Raji (cell line): Measurements from ENCODE around the gene ARVCF.

Experiments
- POLR2A ChIP-seq: IDR thresholded peaks from 2 replicates; pipeline ENCODE4 v1.6.1; 2011; ENCODE audit warnings: low read depth, low read length, control low read depth; ENCODE audit not compliant: insufficient read depth

ARVCF gene

DNA sequence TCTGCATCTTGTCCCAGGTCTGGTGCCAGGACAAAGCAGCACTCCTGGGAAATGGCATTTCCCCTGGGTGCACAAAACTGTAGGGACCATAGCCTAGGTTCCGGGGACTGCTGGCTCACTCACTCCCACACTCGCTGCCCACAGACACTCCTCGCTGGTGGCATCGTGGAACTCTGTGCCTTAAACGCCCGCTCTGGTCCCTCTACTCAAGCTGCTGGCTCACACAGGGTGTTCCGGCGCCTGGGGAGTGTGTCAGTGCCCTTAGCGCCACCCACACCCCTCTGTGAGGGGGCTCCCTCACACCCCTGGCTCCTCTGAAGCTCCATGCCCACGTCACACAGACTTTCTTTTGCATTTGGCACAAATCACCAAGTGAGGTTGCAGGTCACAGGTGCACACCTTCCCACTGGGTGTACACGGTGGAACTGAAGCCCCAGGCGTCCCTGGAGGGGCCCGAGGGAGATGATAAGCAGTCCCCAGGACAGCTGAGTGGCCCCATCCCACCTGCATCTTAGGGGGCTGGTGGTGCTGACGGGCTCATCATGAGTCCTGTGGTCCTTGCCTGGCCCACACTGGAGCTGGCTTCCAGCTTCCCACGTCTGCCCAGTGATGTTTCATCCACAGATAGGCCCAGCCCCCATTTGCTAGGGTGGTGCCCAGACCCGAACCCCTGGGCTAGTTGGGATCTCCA, 40.2 kb upstream of the ARVCF start:
- TF ChIP-seq POLR2A = no peak

DNA sequence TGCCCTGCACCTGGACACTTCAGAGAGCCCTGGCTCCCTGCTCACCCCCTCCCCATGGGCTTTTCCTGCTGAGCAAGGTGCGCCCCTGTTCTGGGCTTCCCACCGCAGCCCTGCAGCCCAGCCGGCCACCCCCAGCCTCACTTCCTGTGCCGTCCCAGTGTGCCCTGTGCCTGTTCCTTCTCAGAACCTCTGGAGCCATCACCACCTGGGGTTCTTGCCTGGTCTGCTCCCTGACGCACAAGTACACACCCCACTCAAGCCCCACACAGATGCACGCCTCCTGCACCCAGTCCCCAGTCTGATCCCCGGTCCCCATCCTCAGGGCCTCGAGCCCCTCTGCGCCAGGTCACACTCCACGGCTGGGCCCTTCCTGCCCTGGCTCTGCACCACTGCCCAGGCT, 39.5 kb upstream of the ARVCF start:
- no peak for TF ChIP-seq POLR2A

DNA sequence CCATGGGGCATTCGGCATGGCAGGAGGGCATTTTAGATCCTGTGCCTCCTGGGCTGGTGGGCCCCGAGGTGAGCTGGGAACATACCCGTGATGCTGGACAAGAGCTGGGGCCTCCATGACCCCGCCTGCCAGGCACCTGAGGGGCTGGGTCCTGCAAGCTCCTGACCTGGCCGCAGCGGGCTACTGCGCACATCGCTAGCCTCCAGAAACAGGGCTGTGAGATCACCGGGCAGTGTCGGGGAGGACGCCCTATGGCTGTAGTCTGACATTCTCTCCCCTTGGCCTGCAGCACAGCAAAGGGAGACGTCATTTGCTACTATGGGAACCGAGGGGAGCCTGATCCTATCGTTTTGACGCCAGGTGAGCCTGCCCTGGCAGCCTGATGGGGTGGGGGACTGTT, 39.0 kb upstream of the ARVCF start:
- no peak for TF ChIP-seq POLR2A

- no peak for TF ChIP-seq POLR2A
Observed at GRCh38 chr22:20055144-20055543, 38.5 kb upstream of the ARVCF start.

DNA sequence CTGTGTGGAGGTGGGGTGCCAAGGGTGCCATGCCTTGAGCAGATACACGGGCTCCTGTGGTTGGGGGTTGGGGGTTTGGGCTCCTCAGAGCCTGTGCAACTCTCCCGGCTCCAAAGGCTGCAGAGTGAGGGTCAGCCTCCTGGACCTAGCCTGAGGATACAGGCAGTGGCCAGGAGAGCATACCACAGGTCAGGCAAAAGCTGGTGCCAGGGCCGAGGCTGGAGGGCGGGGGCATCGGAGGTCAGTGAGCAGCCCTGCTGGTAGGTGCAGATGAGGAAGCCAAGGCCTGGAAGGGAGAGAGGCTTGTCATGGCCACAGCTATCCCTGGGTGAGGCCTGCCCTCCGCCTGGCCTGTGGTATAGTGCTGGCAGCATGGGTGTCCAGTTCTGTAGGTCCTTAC, 37.9 kb upstream of the ARVCF start:
- no peak for TF ChIP-seq POLR2A

DNA sequence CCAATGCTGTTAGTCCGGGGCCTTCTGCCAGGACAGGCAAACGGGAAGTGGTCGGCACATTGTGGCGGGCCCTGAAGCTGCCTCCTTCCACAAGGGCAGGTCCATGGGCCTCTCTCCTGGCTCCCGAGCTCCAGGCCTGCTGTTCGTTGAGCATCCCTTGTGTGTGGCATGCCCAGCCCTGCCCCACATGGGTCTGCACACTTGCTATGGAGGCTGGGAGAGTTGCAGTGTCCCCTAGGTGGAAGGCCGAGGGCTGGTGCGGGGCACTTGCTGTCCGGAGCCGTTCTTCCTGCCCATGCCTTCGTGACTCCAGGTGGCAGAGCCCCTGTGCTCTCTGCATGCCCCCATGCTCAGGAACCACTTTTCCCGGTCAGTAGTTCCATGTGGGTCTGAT, 37.4 kb upstream of the ARVCF start:
- TF ChIP-seq POLR2A = no peak

- TF ChIP-seq POLR2A = no peak
Observed at GRCh38 chr22:20053407-20054033, 36.9 kb upstream of the ARVCF start.

- TF ChIP-seq POLR2A = no peak
Observed at GRCh38 chr22:20052309-20053259, 36.0 kb upstream of the ARVCF start.

DNA sequence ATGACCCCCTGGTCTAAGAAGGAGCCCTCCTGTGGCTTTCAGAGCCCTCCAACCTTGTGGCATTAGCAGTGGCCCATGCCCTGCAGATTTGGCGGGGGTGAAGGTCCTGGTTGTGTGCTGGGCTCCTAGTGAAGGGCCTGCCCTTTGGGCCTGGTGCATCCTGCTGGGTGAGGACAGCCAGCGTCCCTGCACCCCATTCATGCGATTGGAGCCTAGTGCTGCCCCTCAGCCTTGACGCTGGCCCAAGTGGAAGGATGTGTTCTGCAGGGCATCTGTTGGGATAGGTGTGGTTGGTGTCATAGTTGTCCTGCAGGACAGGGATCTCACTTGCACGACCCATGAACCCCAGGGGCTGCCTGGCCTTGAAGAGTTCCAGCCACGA, 35.3 kb upstream of the ARVCF start:
- TF ChIP-seq POLR2A = no peak

DNA sequence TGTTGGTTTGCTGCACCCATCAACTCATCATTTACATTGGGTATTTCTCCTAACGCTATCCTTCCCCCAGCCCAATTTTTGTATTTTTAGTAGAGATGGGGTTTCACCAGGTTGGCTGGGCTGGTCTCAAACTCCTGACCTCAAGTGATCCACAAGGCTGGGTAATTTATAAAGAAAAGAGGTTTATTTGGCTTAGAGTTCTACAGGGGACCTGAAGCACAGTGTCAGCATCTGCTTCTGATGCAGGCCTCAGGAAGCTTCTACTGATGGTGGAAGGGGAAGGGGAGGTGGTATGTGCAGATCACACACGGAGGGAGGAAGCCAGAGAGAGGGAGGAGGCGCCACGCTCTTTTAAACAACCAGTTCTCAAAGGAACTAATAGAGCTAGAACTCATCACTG, 30.1 kb upstream of the ARVCF start:
- TF ChIP-seq POLR2A = no peak

GRCh38 chr22:20044495-20045151, 28.0 kb upstream of the ARVCF start:
- TF ChIP-seq POLR2A = no peak

DNA sequence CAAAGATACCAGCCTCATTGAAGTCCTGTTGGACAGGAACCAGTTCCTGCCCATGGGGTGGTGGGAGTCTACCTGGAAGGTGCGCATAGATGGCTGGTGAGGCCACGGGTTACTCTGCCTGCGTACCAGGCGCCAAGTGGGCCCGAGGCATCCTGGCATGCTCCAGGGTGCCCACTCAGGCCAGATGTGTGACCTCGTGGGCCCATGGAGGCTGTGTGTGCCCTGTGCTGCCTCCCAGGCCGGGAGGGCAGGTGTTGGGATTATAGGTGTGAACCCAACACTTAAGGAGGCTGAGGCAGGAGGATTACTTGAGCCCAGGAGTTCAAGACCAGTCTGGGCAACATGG, 27.3 kb upstream of the ARVCF start:
- no peak for TF ChIP-seq POLR2A

DNA sequence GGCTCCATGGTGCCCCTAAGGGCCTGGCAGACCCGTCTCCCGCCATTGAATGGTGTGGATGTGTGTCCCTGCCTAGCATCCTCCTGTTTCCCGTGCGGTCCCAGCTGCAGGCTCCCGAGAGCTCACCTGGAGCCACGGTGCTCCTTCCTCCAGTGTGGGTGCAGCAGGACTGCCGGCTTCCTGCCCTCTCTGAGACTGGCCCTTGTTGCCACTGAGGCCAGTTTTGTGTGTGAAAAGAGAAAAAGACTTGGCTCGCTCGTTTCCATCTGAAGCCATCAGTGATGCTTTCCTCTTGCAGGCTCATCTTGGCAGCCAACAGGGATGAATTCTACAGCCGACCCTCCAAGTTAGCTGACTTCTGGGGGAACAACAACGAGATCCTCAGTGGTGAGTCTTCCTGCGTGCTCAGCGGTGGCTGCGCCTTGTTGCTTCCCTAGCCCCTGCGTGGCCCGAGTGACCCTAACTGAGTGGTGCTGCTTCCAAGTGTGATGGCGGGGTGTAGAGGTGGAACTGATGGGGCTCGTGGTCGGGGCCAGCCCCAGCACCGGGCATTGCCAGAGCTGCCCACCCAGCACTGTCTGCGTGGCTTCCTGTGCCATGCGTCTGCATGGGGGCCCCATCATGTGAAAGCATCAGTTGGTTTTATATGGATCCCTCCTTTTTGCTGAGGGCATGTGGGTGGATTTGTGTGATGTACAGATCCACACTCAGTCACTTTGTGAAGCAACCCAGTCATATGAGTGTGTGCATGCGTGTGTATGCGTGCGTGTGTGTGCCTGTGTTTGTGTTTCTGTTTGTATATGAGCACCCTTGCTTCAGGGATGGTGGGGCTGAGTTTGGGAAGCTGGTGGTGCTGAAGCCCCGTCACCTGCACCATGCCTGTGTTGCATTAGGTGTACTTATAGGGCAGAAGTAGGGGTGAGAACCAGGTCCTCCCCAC, 26.7 kb upstream of the ARVCF start:
- no peak for TF ChIP-seq POLR2A
